RWPE1 (cell line): ENCODE results near the gene C9orf43.

Experiments used
- CTCF ChIA-PET: fragments of 350-600 bp; sonication (Branson Sonifier 250); formaldehyde crosslinking; extraction: SDS; loops from one replicate; lab custom pipeline; 2021; lab: Yijun Ruan, JAX
- POLR2A ChIA-PET: fragments of 400-600 bp; formaldehyde crosslinking; extraction: SDS; loops from one replicate; lab custom pipeline; 2020; ENCODE audit warnings: antibody characterized with exemption; ENCODE audit not compliant: low non-redundant PET; lab: Yijun Ruan, JAX
- DNase-seq: peaks from one replicate; pipeline ENCODE4 v3.0.0; 2012; ENCODE audit warnings: low spot score
- H3K27ac ChIP-seq: fragments of 450-650 bp; 2 replicates; pipeline ENCODE4 v1.5.1; 2017
- TF ChIP-seq, protein P1 (sequence below): fragments of 450-650 bp; conservative IDR thresholded peaks from 2 replicates; pipeline ENCODE4 v1.5.1; 2017; ENCODE audit warnings: low read depth, mild to moderate bottlenecking

Gene C9orf43

DNA sequence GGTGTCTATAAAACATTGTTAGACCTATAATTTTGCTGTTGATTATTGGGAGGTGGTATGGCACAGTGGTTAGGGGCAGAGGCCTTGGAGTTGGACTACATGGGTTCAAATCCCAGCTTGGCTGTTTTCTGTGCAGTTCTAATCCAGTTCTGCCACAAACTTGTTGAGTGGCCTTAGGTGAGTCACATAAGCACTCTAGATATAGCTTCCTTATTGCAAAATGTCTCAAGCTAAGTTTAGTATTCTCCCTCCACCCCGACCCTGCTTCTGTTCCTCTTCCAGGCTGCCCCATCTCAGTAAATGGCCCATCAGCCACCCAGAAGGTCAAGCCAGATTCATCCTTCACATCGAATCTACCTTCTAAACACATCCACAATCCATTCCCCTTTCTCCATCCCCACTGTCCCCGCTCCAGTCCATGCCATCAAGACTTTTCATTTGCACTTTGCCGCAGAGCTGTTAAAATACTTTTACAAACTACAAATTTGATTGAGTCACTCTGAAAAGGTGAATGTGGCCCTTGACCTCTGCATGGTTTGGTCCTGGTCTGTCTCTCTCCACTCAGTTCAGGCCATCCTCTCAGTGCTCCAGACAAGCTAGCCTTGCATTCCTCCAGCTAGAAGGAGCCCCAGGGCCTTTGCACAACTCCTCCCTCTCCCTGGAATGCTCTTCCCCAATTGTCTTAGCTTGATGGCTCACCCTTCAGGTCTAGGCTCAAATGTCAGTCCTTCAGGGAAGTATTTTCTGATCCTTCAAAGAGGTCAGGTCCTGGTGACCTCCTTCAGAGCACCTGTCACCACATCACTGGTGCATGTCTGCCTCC lies 23.8 kb upstream of the C9orf43 start:
- H3K27ac ChIP-seq, result no peak overlapping the region
- POLR2A ChIA-PET, result no interaction called here
- TF ChIP-seq, protein P1, sequence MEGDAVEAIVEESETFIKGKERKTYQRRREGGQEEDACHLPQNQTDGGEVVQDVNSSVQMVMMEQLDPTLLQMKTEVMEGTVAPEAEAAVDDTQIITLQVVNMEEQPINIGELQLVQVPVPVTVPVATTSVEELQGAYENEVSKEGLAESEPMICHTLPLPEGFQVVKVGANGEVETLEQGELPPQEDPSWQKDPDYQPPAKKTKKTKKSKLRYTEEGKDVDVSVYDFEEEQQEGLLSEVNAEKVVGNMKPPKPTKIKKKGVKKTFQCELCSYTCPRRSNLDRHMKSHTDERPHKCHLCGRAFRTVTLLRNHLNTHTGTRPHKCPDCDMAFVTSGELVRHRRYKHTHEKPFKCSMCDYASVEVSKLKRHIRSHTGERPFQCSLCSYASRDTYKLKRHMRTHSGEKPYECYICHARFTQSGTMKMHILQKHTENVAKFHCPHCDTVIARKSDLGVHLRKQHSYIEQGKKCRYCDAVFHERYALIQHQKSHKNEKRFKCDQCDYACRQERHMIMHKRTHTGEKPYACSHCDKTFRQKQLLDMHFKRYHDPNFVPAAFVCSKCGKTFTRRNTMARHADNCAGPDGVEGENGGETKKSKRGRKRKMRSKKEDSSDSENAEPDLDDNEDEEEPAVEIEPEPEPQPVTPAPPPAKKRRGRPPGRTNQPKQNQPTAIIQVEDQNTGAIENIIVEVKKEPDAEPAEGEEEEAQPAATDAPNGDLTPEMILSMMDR, result no peak
- CTCF ChIA-PET, result interaction anchor here (1.1 to 2.0 kb wide), 2 partner anchors 15 to 78 kb away, joined by 6 read pairs; partner anchors contain the start of gene ALAD
- no peak for DNase-seq

DNA sequence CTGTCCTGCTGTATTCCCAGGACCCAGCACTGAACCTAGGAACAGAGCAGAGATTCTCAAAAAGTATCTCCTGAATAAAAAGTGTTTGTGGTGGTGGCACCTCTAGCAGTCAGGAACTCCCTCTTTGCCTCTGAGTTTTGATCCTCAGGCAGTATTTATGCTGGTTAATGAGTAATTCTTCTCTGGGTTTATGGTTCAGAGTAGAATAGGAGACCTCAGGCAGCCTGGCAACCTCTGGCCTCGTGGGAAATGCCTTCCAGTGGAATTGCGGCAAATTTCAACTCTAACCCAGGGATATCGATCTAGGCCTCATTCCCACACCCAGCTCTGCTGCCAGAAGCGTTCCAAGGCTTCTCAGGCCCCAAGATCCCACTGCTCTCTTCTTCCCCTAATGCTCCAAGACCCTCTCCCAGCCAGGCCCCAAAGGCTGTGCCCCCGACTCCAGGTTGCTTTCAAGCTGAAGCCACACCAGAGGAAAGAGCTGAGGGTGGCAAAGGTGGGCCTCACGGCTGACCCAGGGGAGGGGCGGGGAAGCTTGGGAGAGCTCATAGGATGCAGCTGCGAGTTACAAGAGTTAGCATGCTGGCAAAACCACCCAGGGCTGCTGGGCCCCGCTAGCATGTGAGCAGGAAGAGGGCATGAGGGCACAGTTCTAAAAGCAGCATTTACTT lies 22.9 kb upstream of the C9orf43 start:
- ChIA-PET CTCF (interaction anchor here (1.4 to 2.0 kb wide), 2 partner anchors 14 to 270 kb away, joined by 4 to 6 read pairs; partner anchors contain the start of gene ALAD), POLR2A (no interaction called here)
- DNase-seq, result no peak
- H3K27ac ChIP-seq, result no peak overlapping the region
- TF ChIP-seq, protein P1, result no peak

DNA sequence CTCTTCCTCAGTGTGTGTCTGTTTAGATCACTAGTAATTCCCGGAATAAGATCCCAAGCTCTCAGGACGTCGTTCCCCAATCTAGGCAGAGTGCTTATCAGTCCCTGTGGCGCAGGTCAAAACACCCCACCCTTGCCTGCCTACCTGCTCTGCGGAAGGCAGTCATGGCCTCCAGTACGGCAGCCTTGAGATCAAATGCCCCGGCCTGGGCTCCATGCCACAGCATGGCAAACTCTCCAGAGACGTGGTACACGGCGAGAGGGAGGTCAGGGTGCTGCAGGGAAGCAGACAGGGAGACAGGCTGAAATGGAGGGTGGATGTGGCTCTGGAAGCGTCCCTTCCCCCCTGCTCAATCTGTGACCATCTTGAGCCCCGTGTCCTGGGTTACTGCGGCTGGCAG lies 21.7 kb upstream of the C9orf43 start:
- TF ChIP-seq, protein P1, result no peak
- no peak for DNase-seq
- H3K27ac ChIP-seq, result no peak overlapping the region
- ChIA-PET CTCF (interaction anchor here (2.0 kb wide), 1 partner anchor 13 kb away, joined by 6 read pairs; the partner anchor contains the start of gene ALAD), POLR2A (no interaction called here)

DNA sequence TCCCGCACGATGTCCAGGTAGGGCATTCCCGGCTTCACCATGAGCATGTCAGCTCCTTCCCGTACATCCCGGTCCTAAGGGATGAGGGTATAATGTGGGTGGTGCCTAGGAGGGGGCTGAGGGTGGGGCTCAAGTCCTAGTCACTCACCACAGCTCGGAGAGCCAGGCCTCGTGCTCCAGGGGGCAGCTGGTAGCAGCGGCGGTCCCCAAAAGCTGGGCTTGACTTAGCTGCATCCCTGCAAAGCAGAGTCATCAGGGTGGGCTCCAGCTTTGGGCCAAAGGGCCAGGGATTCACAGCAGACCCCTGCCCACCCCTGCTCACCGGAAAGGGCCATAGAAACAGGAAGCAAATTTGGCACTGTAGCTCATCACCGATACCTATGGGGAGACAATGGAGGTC lies 21.1 kb upstream of the C9orf43 start:
- H3K27ac ChIP-seq, result no peak overlapping the region
- POLR2A ChIA-PET, result no interaction called here
- no peak for DNase-seq
- CTCF ChIA-PET, result no interaction called here
- TF ChIP-seq, protein P1, result no peak

DNA sequence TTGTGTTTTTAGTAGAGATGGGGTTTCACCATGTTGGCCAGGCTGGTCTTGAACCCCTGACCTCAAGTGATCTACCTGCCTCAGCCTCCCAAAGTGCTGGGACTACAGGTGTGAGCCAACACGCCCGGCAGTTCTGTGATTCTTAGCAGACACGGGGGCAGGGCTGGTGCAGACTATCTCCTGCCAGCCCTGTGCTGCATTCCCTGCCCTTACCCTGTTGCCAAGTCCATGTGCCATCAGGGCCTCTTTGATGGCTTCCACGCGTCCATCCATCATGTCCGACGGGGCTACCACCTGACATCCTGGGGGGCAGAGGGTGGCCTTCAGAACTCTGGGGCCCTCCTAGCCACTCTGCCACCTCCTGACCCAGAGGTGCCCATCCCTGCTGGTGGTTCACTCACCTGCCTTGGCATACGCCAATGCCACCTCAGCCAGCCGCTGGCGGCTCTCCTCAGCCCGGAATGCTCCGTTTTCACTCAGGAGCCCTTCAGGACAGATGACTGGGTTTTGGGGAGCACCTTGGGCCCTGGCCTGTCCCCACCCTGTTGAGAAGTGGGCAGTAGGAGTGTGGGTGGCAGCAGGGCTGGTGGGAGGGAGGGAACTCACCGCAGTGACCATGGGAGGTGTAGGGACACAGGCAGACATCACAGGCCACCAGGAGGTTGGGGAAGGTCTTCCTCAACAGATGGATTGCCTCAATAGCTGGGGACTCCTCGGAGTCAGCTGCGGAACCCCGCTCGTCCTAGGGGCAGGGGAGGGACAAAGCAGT lies 20.2 kb upstream of the C9orf43 start:
- no peak overlapping the region for H3K27ac ChIP-seq
- CTCF ChIA-PET, result no interaction called here
- POLR2A ChIA-PET, result interaction anchor here (0.5 kb wide), 1 partner anchor 13 kb away, joined by 3 read pairs; no protein-coding TSS in a partner anchor
- DNase-seq, result no peak
- TF ChIP-seq, protein P1, result no peak

DNA sequence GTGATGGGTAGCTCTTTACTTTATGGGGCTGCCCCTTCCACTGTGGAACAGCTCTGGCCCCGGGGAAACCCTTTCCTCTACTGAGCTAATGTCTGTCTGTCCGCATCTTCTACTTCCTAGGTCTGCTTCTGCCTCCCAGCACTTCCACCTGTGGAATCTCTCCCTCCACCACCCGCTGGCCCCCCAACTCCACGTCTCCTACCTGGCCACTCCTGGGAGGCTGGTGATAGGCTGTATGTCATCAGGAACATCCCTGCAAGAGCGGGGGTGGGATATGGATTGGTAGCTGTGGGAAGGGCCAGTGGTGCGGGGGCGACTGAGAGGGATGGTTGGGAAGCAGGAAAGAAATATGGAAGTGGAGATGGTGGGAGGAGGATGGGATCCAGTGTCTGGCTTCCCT lies 18.6 kb upstream of the C9orf43 start:
- TF ChIP-seq, protein P1, result no peak
- ChIA-PET POLR2A (no interaction called here), CTCF (no interaction called here)
- no peak overlapping the region for H3K27ac ChIP-seq
- DNase-seq, result no peak
